IgD-negative memory B cell (primary cell): ENCODE measurements around the gene KRT79. TPM values are rescaled to one million over a fixed set of nuclear protein-coding genes. Genes with fewer than 3 reads are reported as not detected.
A peak's percentile ranks its signal among the peaks of the same experiment; 100 is the strongest.

ENCODE experiments used
- H3K27ac Mint-ChIP-seq, 3 donors: one replicate each; pipeline ENCODE4 v1.8.0; 2020 to 2022; ENCODE audit warnings: mild to moderate bottlenecking in 3 of 3, mixed read lengths in 3 of 3, moderate library complexity in 1 of 3
- H3K27me3 Mint-ChIP-seq: one replicate; pipeline ENCODE4 v1.8.0; 2021; ENCODE audit warnings: mixed read lengths
- H3K36me3 Mint-ChIP-seq: one replicate; pipeline ENCODE4 v1.8.0; 2020; ENCODE audit warnings: mild to moderate bottlenecking, mixed read lengths
- H3K4me1 Mint-ChIP-seq, 3 donors: one replicate each; pipeline ENCODE4 v1.8.0; 2020 to 2022; ENCODE audit warnings: mixed read lengths in 3 of 3, mild to moderate bottlenecking in 1 of 3
- H3K4me3 Mint-ChIP-seq, 4 donors: one replicate each; pipeline ENCODE4 v1.8.0; 2020 to 2022; ENCODE audit warnings: mild to moderate bottlenecking in 4 of 4, mixed read lengths in 4 of 4, moderate library complexity in 3 of 4
- H3K9me3 Mint-ChIP-seq, 3 donors: one replicate each; pipeline ENCODE4 v1.8.0; 2020 to 2021; ENCODE audit warnings: mixed read lengths in 3 of 3, mild to moderate bottlenecking in 1 of 3
- polyA plus RNA-seq: library from polyadenylated mRNA; unstranded; fragments of 300-500 nt; fragmentation: Illumina TruSeq; gene quantifications from one replicate; pipeline ENCODE4 v1.2.3, GENCODE V29; 2021

KRT79 gene
- polyA plus RNA-seq, 1 donor from 2014 or later: not detected

DNA sequence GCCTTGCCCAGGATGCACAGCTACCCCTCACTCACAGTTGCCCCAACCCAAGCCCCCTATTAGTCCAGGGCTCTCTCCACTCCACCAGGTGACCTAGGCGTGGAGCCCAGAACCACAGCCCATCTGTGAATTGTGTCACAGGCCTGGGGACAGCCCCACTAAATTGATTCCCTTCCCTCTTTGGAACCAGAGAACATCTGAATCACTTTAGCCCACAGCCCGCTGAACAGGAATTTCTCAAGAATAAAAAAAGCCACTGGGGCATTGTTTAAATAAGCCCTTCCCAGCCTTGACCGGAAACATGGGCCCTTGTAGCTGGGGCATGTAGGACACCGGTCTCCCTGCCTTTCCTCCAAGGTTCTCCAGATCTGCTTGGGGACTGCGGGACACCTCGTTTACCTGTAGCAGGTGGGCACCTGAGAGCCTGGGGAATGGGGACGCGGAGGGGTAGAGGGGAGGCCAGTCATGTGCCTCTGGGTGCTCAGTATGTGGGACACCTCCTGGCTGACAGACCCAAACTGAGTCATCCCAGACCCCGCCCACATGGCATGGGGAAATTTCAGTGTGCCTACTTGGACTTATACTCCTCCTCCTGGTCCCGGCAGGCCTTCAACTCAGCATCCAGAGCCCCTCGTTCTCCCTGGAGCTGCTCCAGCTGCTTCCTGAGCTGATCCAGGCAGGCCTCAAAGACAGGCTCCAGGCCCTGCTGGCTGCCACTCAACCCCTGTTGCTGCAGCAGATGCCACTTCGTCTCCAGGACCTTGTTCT lies 13.4 kb upstream of the KRT79 start:
- Mint-ChIP-seq H3K27ac (no peak overlapping the region), H3K36me3 (peaks cover 2% of the 10 kb centered on the region), H3K9me3 (no peaks in the 10 kb centered on the region), H3K27me3 (peaks cover 22% of the 10 kb centered on the region), H3K4me1 (peaks cover 0 to 4% (median 3%) of the 10 kb centered on the region in 3 donors), H3K4me3 (no peak overlapping the region)

DNA sequence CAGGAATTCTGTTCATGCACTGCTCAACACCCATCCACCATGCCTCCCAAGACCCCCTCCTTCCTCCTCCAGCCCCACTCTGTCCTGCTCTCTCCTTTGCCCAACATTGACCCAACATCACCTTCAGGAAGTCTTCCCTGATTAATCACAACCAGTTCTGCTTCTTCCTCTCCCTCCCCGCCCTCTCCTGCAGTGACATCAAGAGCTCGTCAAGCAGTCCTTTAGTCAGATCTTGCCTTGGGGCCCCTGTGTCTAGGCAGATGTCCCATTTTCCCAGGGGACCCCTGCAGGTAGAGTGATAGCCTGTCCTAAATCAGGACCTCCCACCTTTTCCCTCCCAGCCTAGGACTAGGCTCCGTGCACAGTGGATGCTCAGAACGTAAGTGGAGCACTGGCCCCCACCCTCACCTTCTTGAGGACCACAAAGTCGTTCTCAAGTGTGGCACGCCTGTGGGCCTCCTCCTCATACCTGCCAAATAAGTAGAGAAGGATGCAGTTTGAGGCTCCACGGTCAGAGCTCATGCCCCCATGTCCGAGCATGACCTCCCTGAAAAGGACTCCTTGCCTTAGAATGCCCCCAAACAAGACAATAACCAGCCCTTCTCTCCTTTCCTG lies 12.4 kb upstream of the KRT79 start:
- Mint-ChIP-seq H3K4me1 (peaks cover 0 to 4% (median 3%) of the 10 kb centered on the region in 3 donors), H3K9me3 (no peaks in the 10 kb centered on the region), H3K4me3 (no peak overlapping the region), H3K36me3 (peaks cover 2% of the 10 kb centered on the region), H3K27me3 (peaks cover 17% of the 10 kb centered on the region), H3K27ac (no peak overlapping the region)

DNA sequence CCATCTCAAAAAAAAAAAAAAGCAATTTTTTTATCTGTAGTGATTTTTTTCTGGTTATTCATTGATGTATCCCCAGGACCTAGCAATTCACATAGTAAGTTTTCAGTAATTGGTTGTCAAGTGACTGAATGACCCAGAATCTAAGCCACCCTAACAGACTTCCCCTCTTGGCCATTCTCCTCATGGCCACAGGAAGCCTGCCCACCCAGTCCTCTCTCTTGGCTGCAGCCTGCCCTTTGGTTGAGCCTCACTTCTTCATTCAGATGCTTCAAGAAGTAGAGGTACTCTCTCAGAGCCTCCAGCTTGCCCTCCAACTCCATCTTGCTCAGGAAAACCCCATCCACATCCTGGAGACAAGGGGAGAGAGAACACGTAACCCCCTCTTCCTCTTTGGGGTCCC lies 11.8 kb upstream of the KRT79 start:
- Mint-ChIP-seq H3K27ac (no peak overlapping the region), H3K4me3 (no peak overlapping the region), H3K4me1 (peaks cover 0 to 4% (median 3%) of the 10 kb centered on the region in 3 donors), H3K36me3 (peaks cover 2% of the 10 kb centered on the region), H3K27me3 (peaks cover 15% of the 10 kb centered on the region), H3K9me3 (no peaks in the 10 kb centered on the region)

DNA sequence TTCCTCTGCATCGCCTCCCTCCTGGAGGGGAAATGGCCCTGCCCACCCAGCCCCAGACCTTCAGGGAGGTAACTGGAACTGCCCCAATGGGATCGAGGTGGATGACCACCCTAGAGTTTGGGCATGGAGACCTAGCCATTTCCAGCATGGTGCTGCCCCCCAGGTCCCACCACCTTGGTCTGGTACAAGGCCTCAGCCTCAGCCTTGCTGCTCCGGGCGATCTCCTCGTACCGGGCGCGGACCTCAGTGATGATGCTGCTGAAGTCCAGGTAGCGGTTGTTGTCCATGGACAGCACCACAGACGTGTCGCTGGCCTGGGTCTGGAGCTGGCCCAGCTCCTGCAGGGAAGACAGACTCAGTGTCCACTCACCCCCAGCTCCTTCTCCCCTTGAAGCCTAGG lies 10.3 kb upstream of the KRT79 start:
- Mint-ChIP-seq H3K9me3 (peaks cover 0 to 3% (median 0%) of the 10 kb centered on the region in 3 donors), H3K36me3 (peaks cover 2% of the 10 kb centered on the region), H3K27ac (no peak overlapping the region), H3K27me3 (peaks cover 16% of the 10 kb centered on the region), H3K4me3 (no peak overlapping the region), H3K4me1 (peaks cover 0 to 2% (median 0%) of the 10 kb centered on the region in 3 donors)

DNA sequence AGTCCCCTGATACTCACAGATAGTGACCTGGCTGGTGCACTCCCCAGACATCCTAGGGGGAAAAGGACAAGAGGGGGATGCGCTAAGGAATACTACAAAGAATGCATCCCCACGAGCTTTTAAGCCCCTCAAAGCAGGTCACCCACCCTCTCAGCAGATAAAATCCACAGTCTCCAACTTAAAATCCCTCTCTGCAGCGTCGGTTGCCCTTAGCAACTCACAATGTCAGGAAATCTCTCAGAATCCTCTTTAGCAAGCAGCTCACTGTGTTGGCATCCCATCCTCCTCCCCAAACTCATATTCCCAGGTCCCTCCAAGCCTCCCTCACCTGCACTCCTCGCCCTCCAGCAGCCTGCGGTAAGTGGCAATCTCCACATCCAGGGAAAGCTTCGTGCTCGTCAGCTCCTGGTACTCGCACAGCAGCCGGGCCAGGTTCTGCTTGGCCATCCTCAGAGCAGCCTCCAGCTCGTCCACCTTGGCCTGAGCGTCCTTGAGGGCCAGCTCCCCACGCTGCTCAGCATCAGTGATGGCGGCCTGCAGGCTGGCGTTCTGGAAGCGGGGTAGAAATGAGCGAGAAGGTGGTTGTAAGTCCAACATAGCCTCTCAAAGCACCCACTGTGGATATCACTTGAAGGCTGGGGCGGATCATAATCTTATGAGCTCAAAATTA lies 5.5 kb upstream of the KRT79 start:
- H3K4me1 Mint-ChIP-seq: peaks cover 0 to 2% (median 0%) of the 10 kb centered on the region in 3 donors
- H3K27ac Mint-ChIP-seq: no peak overlapping the region
- no peaks in the 10 kb centered on the region for H3K36me3 Mint-ChIP-seq
- H3K9me3 Mint-ChIP-seq: peaks cover 0 to 3% (median 0%) of the 10 kb centered on the region in 3 donors
- H3K27me3 Mint-ChIP-seq: peaks cover 20% of the 10 kb centered on the region
- no peak overlapping the region for H3K4me3 Mint-ChIP-seq

DNA sequence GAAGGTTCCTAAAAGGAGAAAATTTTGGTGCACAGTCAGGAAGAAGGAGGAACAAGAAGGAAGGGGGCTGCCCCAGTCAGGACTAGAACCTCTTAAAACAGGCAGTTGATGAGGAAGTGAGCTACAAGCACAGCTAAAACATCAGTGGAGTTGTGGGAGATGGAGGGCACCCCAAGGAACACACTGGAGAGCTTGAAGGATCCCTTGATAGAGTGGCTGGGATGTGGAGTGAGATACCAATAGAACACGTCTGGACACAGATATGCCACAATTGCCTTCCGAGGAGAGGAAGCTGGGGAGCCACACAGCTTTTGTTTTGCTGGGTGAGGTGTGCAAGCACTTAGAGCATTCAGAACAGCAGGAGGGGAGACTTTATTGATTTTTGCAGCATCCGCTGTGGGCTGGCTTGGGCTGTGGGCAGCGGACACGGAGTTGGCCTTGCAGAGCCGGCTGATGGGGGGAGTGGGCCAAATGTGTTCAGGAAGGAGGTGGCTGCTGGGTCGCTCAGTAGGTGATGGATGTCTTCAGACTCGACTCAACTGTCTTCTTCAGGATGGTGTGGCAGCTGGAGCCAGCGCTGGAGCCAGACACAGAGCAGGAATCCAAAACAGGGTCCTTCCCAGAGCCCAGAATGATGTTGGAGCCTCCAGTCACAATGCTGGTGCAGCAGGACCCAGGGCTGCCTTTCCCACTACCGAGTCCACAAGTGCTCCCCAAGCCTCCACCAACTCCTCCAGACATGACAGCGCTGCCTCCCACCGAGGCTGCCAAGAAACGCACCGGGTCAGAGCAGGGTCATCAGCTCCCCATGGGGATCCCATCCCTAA lies 4.7 kb upstream of the KRT79 start:
- peaks cover 0 to 2% (median 0%) of the 10 kb centered on the region in 3 donors for H3K4me1 Mint-ChIP-seq
- no peak overlapping the region for H3K27ac Mint-ChIP-seq
- peaks cover 0 to 3% (median 0%) of the 10 kb centered on the region in 3 donors for H3K9me3 Mint-ChIP-seq
- H3K27me3 Mint-ChIP-seq: peaks cover 20% of the 10 kb centered on the region
- no peak overlapping the region for H3K4me3 Mint-ChIP-seq
- H3K36me3 Mint-ChIP-seq: no peaks in the 10 kb centered on the region

DNA sequence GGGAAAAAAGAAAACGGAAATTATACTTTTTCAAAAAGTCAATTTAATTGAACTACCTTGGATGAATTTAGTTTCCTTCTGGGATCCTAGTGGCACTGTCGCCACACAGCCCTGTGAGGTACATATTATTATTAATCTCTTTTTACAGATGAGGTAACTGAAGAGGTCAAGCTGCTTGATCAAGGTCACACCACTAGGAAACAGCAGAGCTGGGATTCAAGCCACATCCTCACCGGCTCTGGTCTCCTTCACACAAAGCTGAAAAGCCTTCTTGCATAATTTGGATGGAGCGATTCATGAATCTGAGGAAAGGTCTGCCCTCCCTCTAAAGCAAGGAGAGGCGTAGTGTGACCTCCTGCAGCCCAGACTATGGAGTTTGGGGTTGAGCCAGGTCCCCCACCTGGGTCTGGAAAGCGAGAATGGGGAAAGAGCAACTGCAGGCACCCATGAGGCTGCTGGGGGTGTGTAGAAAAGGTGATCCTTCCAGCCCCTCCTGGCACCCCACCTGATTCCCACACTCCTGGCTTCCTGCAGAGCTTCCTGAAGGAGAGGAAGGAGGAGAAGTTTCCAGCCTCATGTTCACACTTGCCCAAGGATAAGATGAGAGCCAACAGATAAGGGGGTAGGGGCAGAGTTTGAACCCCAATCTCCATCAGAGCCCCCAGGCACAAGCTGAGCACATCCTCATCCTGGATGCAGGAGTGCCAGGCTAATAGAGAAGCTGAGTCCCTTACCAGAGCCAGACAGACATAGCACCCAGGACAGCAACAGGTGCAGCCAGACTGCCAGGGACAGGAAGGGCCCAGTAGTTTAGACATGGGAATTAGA lies 3.9 kb upstream of the KRT79 start:
- Mint-ChIP-seq H3K27me3 (peaks cover 20% of the 10 kb centered on the region), H3K9me3 (peaks cover 0 to 3% (median 0%) of the 10 kb centered on the region in 3 donors), H3K4me3 (no peak overlapping the region), H3K36me3 (no peaks in the 10 kb centered on the region), H3K4me1 (peaks cover 0 to 2% (median 0%) of the 10 kb centered on the region in 3 donors), H3K27ac (peak overlapping the region in 1 of 3 donors; percentile 45)

DNA sequence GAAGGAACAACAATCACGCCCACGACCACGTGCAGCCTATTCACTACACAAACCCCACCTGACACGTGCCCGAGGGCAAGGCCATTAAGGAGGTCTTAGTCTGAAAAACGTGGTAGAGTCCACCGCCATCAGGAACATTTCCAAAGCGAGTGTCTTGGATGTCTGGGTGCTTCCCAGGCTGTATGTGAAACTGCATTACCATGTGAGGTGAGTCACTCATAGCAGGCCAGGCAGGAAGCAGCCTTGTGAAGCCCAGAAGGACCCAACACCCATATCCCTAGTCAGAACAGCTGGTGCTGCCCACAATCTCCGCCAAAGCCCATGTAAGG lies 3.3 kb upstream of the KRT79 start:
- Mint-ChIP-seq H3K36me3 (no peaks in the 10 kb centered on the region), H3K4me3 (no peak overlapping the region), H3K27me3 (peaks cover 19% of the 10 kb centered on the region), H3K9me3 (peaks cover 0 to 3% (median 0%) of the 10 kb centered on the region in 3 donors), H3K27ac (no peak overlapping the region), H3K4me1 (peaks cover 0 to 2% (median 0%) of the 10 kb centered on the region in 3 donors)

DNA sequence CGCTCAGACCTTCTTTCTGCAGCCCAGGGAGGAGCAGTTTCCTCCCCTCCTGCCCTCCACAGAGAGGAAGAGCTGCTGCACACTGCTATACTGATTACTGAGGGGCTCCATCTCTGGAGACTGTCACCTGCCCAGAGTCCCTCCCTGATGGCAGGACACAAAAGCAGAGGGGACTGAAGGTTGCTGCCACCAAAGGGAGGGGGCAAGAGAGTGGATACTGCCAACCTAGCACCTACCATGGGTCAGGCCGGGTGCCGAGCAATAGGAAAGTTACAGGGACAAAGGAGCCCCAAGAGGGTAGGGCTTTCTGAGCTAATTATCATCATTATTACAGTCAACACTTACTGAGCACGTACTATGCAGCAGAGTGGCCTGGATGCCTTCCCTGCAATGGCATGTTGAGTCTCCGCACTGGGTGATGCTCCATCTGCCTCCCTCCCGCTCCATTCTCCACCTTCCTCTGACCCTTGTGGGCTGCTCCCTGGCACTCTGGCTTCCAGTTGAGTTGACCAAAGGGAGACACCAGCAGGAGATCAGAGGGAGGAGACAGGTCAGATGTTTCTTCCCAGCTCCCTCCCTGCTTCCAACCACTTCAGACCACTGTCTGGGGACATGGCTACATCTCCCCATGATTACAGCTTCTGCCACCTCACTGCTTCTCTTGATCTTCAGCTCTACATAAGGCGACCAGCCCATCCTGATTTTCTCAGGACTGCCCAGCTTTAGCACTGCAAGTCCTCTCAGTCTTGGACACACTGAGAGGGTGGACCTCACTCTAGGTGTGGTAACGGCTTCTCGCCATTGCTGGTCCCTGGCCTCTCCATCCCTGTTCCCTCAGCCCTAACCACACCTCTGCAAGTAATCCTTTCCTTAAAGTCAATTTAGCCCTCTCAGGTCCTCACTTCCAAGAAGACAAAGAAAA lies 2.6 kb upstream of the KRT79 start:
- Mint-ChIP-seq H3K4me3 (no peak overlapping the region), H3K27ac (peak overlapping the region in 1 of 3 donors; percentile 74), H3K27me3 (peaks cover 15% of the 10 kb centered on the region), H3K9me3 (peaks cover 0 to 3% (median 0%) of the 10 kb centered on the region in 3 donors), H3K36me3 (no peaks in the 10 kb centered on the region), H3K4me1 (peaks cover 0 to 2% (median 0%) of the 10 kb centered on the region in 3 donors)

DNA sequence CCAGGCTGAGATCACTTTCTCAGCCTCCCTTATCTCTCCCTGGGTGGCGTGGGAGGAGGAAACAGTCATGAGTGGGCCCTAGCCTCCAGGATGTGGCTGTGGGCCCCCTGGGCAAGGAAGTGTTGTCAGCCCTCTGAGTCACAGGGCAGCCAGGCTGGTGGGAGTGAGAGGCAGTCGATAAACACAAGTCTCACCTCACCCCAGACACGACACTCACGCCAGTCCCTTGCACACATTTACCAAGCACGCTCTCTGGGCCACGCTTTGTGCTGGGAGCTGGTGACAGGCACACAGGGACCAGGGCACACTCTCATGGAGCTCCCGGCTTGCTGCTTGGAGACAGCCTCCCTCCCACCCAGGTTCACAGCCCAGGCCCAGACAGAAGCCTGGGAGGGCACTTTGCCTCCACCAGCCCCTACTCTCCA lies 1.9 kb upstream of the KRT79 start:
- H3K27ac Mint-ChIP-seq: no peak overlapping the region
- H3K27me3 Mint-ChIP-seq: peaks cover 15% of the 10 kb centered on the region
- H3K4me3 Mint-ChIP-seq: no peak overlapping the region
- H3K9me3 Mint-ChIP-seq: peaks cover 0 to 3% (median 0%) of the 10 kb centered on the region in 3 donors
- peaks cover 0 to 2% (median 0%) of the 10 kb centered on the region in 3 donors for H3K4me1 Mint-ChIP-seq
- no peaks in the 10 kb centered on the region for H3K36me3 Mint-ChIP-seq

DNA sequence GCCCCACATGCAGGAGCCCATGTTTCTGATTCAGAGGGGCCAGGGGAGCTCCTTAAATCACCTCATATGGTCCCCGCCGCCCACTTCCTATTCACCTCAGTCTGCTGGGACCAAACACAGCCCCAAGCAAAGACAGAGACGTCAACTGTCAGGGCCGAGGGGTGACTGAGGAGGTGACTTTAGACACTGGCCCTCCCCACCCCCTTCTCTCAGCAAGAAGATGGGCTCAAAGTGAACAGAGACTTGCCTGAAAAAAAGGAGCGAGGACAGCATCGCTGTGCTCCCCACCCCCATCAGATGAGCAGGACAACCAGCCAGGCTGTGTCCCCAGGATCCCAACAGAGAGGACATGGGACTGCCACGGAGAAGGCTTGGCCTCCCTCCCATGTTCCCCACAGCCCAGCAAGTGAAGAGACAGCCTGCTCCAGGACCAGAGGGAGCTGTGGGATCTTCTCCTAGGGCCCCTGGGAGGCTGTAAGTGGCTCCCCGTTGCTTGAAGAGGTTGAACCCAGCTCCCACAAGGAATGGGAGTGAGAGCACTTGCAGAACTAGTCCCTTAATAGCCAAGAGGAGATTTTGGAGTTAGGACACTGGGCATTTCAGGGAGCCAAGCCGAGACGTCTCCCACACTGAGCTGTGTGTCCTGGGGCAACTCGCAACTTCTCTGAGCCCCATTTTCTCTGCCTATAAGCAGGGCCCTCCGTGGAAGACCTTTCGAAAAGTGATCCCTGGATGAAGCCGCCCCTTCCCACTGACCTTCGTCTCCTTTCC lies 1.3 kb upstream of the KRT79 start:
- H3K27ac Mint-ChIP-seq: no peak overlapping the region
- H3K4me1 Mint-ChIP-seq: peaks cover 0 to 2% (median 0%) of the 10 kb centered on the region in 3 donors
- H3K4me3 Mint-ChIP-seq: no peak overlapping the region
- H3K9me3 Mint-ChIP-seq: peaks cover 0 to 3% (median 0%) of the 10 kb centered on the region in 3 donors
- peaks cover 13% of the 10 kb centered on the region for H3K27me3 Mint-ChIP-seq
- H3K36me3 Mint-ChIP-seq: no peaks in the 10 kb centered on the region

DNA sequence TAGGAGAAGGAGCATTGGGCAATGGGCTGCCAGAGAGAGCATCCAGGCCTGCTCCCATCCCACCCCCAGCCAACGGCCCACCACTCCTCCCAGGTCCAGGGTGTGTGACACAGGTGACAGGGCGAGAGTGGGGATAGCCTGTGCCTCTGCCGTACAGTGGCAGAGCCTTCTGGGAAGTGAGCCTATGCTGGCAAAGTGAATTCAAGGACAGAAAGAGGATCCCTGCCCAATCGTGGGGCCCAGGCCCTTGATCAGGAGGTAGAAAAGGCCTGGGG lies 553 bp upstream of the KRT79 start:
- H3K9me3 Mint-ChIP-seq: no peaks in the 10 kb centered on the region
- H3K4me1 Mint-ChIP-seq: peaks cover 0 to 2% (median 0%) of the 10 kb centered on the region in 3 donors
- H3K27me3 Mint-ChIP-seq: peaks cover 12% of the 10 kb centered on the region
- H3K36me3 Mint-ChIP-seq: no peaks in the 10 kb centered on the region
- no peak overlapping the region for H3K27ac Mint-ChIP-seq
- H3K4me3 Mint-ChIP-seq: no peak overlapping the region
